Endometrial microvascular endothelial cells (primary cell): ENCODE results near the gene CNTN1. TPM values are rescaled to one million over a fixed set of nuclear protein-coding genes. Genes with fewer than 3 reads are reported as not detected.
"Not testable (repeated sequence)": the region's sequence is repeated elsewhere in the genome, so short reads cannot be mapped to it uniquely, and the experiment has no call there.

Experiments used
- in situ Hi-C: cut with HindIII; loops from 2 replicates; pipeline ENCODE4 v1.10.0; 2017; ENCODE audit warnings: low sequenced_read_pairs, low pct_unique_long_range_greater_than_20kb; ENCODE audit errors: inconsistent ontology term
- total RNA-seq: library from RNA; depleted of rRNA; stranded (reverse); fragments of >200 nt; gene quantifications from one replicate; pipeline ENCODE4 v1.2.3, GENCODE V29; 2015; ENCODE audit errors: inconsistent ontology term

CNTN1 gene
- total RNA-seq, 1 donor from 2014 or later = under 0.01 TPM

- in situ Hi-C loops = no loop called here
Measured at GRCh38 chr12:40693207-40693821, 1.1 kb downstream of the CNTN1 start.

- in situ Hi-C loops = no loop called here
Measured at GRCh38 chr12:40697566-40698259, 5.5 kb downstream of the CNTN1 start.

GRCh38 chr12:40701756-40702155 is 9.5 kb downstream of the CNTN1 start:
- in situ Hi-C loops = no loop called here

- in situ Hi-C loops = no loop called here
Measured at GRCh38 chr12:40711121-40711520, 18.9 kb downstream of the CNTN1 start.

- in situ Hi-C loops = no loop called here
Measured at GRCh38 chr12:40714636-40715035, 22.4 kb downstream of the CNTN1 start.

- in situ Hi-C loops = no loop called here
Measured at GRCh38 chr12:40716037-40716436, 23.8 kb downstream of the CNTN1 start.

- in situ Hi-C loops = no loop called here
Measured at GRCh38 chr12:40717576-40717975, 25.3 kb downstream of the CNTN1 start.

- in situ Hi-C loops = no loop called here
Measured at GRCh38 chr12:40718878-40719372, 26.7 kb downstream of the CNTN1 start.

- in situ Hi-C loops = no loop called here
Measured at GRCh38 chr12:40723001-40723400, 30.8 kb downstream of the CNTN1 start.

- in situ Hi-C loops = no loop called here
Measured at GRCh38 chr12:40726366-40726765, 34.1 kb downstream of the CNTN1 start.

GRCh38 chr12:40727774-40728483 is 35.7 kb downstream of the CNTN1 start:
- in situ Hi-C loops = no loop called here

GRCh38 chr12:40730281-40730680 is 38.0 kb downstream of the CNTN1 start:
- in situ Hi-C loops = no loop called here

GRCh38 chr12:40733871-40734270 is 41.6 kb downstream of the CNTN1 start:
- in situ Hi-C loops = no loop called here

- in situ Hi-C loops = no loop called here
Measured at GRCh38 chr12:40734276-40734675, 42.0 kb downstream of the CNTN1 start.

GRCh38 chr12:40735551-40736230 is 43.5 kb downstream of the CNTN1 start:
- in situ Hi-C loops = no loop called here

GRCh38 chr12:40737416-40737815 is 45.2 kb downstream of the CNTN1 start:
- in situ Hi-C loops = not testable (repeated sequence)

- in situ Hi-C loops = no loop called here
Measured at GRCh38 chr12:40738856-40739255, 46.6 kb downstream of the CNTN1 start.

GRCh38 chr12:40742041-40742440 is 49.8 kb downstream of the CNTN1 start:
- in situ Hi-C loops = no loop called here

- in situ Hi-C loops = no loop called here
Measured at GRCh38 chr12:40745386-40745785, 53.1 kb downstream of the CNTN1 start.
